ENCODE data around the gene LOC101059915.

LOC101059915 gene

DNA sequence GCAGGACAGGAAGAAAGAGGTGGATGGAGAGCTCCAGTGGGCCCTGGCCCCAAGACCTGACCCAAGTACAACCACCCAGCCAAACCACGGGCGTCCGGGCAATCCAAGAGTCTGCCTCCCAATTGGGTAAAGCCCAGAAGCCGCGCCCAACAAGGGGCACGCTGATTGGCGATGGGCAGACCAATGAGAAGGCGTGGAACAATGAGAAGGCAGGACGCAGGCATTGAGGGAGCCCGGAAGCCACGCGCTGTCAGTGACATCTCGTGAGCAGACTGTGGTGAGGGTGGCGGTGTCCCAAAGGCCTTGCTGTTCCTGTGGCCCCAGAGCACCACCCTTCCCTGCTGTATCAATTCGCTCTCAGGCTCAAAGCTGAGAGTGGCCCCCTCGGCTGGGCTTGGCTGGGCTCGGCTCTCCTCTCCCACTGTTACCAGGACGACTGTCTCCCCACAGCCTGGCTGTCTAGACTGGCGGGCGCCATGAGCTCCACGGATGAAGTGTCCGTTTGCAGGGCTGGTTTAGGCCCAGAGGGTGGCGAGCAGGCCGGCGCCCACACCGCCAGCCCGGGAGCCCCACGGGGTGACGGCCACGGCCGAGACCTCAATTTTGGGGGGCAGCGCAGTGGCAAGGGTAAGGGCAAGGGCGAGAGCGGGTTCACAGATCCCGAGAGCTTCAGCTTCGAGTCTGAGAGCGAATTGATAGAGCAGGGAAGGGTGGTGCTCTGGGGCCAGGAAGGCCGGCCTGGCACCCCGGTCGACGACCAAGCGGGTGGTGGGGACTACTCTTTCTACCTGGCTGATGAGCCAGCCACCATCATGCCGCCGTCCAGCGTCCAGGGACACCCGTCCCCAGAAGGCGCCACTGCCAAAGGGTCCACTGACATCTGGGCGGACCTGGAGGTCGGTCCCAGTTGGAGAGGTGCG is at the start of gene LOC101059915:
TSS of gene LOC101059915 (plus strand) at position 219 of the 920 bp plus-strand sequence.
- no peak for DNase-seq

DNA sequence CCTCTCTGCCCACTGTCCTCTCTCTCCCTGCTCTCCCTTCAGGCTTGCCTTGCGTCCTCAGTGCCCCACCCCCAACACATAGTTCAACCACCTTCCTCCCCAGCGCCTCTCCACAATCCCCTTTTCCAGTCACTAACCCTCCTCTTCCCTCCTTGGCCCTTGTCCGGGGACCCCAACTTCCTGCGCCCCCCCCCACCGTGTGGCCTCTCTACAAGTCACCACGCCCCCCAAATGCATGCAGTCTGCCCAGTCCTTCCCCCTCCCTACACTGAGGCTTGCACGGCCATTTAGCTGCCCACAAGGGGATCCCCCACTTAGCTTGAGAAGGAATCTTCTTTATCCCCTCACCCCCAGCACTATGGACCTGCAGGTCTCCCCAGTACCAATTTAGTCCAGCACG is 49.6 kb upstream of the LOC101059915 start:
- DNase-seq: no peak

DNA sequence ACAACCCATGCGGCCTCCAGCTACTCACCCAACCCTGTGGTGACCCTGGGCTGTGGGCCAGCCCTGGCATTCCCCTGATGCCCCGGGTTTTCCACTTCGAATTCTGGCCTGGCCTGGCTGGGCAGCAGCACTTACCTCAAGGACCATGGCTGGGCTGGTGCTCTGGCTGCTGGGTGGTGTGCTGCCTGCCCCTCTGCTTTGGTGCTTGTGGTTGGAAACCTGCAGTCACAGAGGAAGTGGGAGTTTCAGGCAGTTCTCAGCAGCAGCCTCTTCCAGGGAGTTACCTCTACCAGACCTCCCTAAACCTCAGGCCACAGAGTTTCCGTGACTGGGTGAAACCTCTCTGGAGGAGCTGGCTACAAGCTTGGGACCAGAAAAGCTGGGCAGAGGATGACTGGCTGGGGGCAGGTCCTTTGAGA is 49.0 kb upstream of the LOC101059915 start, which contains the start of gene CXCR3:
TSS of gene CXCR3 (minus strand) at position 209 of the 419 bp plus-strand sequence. CDS start at position 147, 62 bp downstream.
- DNase-seq: no peak

DNA sequence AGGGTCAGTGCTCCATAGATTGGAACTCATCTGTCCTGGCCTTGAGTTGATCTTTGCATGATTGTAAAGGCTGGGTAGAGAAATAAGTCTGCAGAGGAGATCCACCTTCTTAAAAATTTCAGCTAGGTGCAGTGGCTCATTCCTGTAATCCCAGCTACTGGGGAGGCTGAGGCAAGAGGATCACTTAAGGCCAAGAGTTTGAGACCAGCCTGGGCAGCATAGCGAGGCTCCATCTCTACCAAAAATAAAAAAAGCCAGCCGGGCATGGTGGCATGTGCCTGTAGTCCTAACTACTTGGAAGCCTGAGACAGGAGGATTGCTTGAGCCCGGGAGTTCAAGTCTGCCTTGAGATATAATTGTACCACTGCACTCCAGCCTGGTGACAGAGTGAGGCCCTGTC is 48.6 kb upstream of the LOC101059915 start:
- DNase-seq: no peak

DNA sequence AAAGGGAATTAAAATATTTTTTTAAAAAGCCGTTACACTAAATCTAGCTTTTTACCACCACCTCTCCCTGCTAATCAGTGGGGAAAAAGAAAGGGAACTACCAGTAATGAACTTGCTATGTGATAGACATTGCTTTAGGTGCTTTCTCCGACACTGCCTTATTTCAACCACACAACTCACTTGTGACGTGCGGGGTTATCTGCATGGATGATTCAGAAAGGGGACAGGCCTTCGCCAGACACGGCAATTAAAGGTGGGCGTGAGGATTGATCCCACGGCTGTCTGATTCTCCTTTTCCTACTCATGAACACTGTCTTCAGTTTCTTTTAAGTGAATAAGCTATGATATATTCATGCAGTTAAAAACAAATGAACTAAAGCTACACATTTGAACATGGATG is 48.2 kb upstream of the LOC101059915 start:
- no peak for DNase-seq

DNA sequence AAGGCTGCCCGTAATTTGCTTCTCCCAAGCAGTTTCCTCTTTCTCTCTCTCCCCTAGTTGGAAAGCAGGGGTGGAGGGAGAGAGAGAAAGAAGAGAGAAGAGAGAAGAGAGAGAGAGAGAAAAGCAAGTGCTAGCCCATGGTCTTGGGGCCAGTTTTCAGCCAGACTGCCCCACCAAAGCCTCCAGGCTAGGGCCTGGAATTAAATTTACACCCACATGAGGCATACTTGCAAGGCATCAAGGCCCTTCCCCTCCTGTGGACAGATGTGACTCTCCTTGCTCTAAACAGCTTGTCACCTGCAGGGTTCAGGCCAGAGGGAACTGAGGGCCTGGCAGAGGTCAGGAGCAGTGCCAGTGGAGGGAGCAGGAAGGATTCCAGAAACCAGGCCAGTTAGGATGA is 47.4 kb upstream of the LOC101059915 start:
- DNase-seq: no peak

DNA sequence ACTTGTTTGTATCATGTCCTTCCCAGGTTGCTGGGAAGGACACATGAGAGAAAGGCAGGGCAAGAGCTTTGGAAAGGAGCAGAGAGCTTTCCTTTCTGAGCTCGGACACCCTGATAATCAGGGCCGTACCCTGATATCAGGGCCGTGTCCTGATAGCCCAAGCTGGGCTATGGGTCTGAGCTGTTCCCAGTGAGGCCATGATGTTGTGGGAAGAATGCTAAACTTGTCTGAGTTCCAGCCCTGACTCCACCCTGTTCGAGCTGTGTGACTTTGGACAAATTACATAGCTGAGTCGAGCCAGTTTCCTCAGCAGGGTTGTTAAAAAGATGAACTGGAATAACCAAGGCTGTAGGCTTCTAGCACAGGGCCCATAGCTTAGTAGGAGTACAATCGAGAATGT is 45.7 kb upstream of the LOC101059915 start:
- DNase-seq: no peak

DNA sequence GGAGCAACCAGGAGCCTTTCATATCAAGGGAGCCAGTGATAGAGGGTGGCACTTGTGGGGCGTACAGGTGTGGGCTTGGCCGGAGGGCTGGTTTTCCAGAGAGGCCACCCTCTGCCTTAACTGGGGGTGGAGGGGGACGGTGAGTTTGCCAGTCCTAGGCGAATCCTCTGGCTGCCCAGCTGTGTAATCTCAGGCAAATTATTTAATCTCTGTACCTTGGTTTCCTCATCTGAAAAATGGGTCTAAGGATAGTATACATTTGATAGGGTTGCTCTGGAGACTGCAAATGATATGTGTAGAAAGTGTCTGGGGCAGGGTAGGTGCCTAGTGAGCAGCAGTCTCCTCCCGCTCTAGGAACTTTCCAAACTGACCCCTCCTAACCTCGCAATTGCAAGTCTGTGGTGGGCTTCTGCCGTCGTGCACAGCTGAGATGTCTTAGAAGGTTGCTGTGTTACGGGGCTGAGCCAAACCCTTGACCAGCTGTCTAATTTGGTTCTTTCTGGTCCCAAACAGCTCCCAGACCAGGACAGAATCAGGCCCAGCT is 45.2 kb upstream of the LOC101059915 start:
- no peak for DNase-seq

DNA sequence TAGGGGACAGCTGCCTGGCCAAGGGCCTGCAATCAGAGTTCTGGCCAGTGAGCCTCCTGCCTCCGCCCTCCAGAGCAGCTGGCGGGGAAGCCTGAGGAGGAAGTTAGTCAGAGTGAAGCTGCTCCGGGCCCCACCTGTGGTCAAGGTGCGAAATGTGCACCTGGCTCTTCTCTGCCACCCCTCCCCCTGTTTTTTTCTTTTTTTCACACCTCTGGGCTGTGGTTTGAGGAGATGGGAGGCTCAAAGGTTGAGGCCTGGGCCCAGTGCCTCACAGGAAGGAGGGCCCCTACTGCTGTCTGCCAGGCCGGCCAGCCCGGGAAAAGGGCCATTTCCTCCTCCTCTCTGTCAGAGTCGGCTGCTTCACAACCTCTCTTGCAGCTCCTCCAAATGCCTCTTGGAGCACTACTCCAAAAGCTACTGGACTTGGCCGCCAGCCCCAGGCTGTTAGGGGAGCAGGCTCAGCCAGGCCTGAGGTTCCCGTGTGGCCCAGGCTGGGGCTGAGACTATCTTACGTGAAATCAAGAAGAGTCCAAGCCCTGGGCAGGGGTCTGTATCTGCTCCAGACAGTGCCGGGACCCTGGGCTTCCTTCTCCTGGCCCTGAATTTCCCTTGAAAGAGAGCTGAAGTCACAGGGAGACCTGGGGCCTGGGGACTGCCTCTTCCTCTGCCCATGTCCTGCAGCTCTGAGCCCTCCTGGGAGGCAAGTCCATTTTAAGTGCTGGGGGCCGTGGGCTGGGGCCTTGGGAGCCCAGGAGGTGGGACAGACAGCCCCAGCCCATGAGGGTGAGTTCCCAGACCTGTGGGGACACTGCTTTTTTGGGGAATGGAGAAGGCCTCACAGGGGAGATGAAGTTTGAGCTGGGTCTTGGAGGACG is 44.5 kb upstream of the LOC101059915 start:
- DNase-seq: no peak

DNA sequence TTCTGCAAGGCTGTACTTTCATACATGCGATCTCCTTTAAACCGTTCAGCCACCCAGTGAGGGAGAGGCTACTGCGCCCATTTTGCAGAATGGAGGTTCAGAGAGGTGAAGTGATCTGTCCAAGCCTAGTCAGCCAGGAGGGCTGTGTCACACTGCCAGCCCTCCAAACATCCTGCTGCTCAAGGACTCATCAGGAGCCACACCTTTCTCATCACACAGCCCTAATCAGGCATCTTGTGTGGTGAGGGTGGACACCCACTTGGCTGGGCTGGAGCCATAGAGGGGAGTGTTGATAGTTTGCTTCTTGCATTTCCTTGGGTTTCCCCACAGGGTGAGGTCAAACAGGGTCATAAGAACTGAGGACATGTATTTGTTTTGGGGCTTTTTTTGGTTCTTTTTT is 43.6 kb upstream of the LOC101059915 start:
- DNase-seq: no peak

DNA sequence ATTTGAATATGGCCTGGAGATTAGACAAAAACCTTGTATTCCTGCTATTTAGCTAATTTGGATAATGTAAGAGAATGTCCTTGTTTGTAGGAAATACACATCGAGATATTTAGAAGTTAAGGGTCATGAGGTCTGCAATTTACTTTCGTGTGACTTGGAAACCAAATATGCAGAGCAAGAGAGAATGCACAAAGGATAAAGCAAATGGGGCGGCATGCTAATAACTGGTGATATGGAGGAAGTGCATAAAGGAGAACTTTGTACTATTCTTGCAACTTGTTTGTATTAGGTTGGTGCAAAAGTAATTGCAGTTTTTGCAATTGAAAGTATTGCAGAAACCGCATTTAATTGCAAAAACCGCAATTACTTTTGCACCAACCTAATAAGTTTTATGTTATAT is 41.9 kb upstream of the LOC101059915 start:
- no peak for DNase-seq

DNA sequence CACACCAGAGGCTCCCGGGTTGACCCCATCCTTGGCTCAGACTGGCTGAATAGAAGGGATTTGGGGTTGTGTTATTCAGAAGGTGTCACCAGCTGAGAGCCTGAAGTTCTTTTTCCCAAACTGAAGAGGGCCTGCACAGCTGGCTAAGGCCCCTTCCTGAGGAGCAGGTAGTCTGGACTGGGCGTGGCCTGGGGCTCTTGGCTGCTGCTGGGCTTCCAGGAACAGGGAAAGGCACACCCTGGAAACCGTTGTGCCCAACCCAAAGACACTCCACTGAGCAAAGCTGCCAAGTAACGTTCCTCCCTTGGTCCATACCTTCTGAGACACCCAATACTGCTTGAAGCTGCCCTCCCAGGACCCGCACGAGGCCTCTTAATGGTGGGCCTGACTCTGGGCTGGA is 40.8 kb upstream of the LOC101059915 start:
- DNase-seq: no peak

DNA sequence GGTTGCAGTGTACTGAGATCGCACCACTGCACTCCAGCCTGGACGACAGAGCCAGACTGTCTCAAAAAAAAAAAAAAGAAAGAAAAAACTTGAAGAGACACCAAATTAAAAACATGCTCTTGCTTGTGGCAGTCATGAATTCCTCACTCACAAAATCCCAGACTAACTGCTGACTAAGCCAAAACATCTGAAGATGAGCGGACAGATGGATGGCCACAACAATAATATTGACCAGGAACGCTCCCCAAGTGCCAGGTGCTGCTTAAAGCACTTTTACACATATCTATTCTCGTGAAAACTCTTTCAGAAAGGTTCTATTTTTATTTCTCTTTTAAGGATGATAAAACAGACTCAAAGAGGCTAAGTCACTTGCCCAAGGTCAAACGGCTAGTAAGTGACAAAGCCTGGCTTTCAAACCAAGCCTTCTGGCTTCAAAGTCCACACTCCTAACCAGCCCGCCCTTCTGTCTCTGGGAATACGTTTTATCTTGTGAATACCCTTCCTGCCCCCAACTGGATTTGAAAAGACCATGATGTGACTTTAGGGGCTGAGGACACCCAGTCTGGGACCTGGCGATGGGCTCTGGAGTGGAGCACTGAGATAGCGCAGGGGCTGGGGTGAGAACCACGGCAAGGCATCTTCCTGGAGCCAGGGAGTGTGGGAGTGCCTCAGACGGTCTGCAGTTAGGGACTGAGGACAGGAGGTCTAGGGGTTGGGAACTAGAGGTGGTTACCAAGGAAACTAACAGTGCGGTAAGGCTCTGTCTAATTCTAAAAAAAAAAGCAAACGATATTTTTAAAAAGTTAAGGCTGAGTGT is 39.5 kb upstream of the LOC101059915 start:
- no peak for DNase-seq

DNA sequence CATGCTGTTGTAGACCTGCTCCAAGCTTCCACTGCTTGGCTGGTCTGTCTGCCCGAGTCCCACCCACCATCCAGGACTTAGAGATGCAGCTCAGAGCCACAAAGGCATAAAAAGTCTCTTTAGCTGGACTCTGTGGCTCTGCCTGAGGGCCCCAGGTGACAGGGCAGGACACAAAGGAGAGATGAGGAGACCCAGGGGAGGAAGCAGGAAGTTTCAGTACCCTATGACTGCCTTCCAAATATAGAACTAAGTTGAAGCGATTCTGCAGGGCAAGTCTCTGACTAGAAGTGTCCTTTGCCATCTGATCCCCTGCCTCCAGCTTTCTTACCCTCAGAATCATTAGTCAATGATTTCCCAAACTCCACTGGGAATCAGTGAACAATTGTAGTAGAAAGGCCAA is 37.9 kb upstream of the LOC101059915 start:
- DNase-seq: no peak

DNA sequence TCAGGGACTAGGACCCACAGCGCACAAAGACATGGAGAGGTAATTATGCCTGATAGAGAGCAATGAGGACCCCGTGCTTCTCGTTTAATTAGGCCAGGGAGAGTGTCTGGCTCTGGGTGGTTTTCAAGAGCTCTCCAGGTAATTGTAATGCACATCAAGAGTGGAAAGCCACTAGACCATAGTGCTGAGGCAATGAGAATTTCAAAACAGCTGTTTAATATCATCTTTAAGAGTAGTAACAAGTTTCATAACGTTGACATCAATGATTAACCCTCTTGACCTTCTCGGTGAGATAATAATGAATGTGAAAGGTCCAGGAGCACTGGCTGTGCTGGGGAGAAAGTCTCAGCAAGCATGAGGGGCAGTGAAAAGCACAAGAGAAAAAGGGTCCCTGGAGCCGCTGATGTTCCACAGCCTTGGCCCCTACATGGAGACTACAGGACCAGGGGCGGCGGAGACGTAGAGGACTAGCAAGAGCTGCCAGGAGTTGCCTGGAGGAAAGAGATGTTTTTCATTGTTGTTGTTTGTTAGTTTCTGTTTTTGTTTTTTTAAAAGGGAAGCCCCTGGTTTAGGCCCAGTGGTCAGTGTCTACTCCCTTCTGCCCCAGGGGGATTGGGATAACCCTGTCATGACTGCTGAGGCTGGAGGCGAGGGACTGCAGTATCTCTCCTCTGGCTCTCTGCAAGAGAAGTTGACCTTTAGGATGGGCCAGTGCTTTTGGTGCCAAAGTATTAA is 34.3 kb upstream of the LOC101059915 start:
- no peak for DNase-seq

DNA sequence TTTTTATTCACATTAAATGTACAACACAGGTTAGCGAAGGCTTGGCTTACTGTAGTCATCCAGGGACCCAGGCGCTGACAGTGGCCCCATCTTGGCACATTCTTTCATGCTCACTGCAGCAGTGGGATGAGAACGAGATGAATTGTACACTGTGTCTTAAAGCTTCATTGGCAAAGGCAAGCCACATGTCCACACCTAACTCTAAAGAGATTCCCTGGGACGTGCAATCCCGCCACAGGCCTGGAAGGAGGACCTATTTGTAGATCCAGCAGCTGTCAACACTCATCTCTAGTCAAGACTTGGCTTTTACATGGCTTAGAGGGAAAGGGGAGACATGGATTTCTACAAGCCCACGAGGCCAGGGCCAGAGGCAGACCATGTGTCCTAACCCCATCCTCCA is 33.0 kb upstream of the LOC101059915 start:
- no peak for DNase-seq

DNA sequence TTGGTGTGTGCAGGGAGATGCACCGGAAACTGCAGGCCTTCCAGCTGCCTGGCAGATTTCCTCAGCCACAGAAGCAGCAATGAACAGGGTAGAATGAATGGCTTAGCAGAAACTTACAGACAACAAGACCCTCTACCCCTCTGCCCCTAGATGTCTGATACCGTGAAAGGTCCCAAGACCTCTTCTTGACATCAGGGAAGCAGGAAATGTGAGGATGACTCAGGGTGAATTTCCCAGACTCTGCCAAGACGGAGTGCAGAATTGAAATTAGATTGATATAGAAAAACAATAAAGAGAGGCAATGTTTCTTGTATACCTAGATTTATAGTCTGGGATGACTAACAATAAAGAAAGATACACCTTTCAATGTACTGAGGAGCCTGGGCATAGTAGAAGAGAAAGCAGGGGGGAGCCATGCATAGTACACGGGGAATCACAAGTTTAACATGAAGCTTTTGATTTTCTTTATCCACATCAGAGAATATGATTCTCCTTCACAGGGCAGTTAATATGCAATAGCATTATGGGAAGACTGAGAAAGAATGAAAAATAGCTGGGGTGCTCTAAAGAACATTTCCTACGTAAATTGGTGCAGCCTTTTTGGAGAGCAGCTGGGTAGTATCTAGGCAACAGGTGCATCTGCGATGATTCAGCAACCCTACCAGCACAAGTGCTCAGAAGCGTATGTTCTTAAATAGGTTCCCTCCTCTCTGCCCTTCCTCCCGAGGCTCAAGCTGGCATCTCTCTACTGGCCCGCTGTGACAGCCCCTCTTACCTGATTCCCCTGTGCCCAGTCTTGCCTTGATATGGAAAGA is 30.7 kb upstream of the LOC101059915 start:
- no peak for DNase-seq

DNA sequence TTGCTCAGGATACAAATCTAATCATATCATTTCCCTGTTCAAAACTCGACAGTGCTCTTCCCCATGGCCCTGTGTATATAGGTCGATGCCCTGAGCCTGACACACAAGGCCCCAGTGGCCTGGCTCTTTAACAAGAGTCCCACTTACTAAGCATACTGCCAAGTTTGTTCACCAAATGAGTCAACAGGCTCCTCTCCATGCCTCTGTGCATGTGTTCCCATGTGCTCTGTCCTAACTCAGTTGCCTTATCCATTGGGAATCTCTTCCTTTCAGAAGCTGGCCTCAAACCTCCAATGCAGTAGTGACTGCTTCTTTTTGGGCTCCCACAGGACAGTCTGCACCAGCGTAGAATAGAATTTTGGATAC is 30.1 kb upstream of the LOC101059915 start:
- DNase-seq: no peak

DNA sequence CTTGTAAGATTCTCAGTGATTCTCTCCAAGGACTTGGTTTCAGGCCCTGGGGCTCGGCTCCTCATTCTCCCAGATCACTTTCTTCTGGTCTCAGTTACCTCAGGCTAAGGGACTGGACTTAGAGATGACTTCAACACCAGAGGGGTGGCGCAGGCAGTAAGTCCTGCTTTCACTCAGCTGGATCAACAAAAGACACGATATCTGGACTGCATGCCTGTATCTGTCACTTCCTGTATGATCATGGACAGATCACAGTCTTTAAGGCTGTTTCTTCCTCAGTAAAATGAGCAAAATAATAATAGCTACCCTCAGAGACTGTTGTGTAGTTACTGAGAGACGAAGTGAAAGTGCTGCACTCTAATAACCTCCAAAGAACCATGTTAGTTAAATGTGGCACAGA is 29.5 kb upstream of the LOC101059915 start:
- DNase-seq: no peak

DNA sequence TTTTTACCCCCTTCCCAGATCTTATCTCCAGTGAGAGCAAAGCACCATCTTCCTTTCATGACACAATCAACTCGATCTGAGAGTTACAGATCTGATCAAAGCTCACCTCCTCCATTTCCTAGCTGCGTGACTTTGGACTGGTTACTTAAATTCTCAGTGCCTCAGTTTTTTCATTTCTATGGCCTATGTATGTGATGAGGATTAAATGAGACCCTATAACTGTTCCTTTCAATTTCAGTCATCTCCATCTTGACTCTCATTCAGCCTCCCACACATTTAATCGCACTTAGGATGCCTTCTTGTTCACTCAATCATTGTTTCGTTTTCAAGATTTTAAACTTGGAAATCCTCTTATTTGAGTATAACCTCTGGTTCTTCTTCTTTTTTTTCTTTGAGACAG is 28.9 kb upstream of the LOC101059915 start:
- no peak for DNase-seq

DNA sequence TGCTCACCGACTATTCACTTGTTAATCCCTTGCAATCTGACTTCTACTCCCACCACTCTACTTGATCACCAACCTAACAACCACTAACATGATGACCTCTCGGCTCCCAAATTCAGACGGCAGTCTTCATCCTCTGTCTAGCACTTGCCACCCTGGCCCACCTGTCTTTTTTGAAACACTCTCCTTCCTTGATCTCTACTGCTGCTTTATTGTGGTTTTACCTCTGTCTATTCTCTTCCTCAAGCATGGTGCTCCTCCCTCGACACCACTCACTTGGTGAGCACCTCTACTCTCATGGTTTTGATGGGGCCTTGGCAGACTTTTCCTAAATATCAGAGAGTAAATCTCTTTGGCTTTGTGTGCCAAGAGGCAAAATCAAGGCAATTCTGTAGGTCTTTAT is 27.3 kb upstream of the LOC101059915 start:
- DNase-seq: no peak

Data from NCI-H1694 (cell line).